ENCODE results near the gene NOX1. TPM values are rescaled to one million over a fixed set of nuclear protein-coding genes. Genes with fewer than 3 reads are reported as not detected.

Gene NOX1
- total RNA-seq, 1 donor from 2014 or later = not detected

- no peak overlapping the region for H3K27ac Mint-ChIP-seq (ENCODE audit: unreplicated experiment)
- H3K9me3 Mint-ChIP-seq (ENCODE audit: unreplicated experiment) = no peaks in the 10 kb centered on the region
- H3K36me3 Mint-ChIP-seq (ENCODE audit: unreplicated experiment) = no peaks in the 10 kb centered on the region
- no peaks in the 10 kb centered on the region for H3K4me1 Mint-ChIP-seq (ENCODE audit: low read depth, unreplicated experiment)
- no peak overlapping the region for H3K4me3 Mint-ChIP-seq (ENCODE audit: unreplicated experiment)
- no peak for TF ChIP-seq CTCF (IDR thresholded peaks at IDR 0.05; ENCODE audit: partially characterized antibody, unreplicated experiment)
- H3K27me3 Mint-ChIP-seq (ENCODE audit: unreplicated experiment) = no peaks in the 10 kb centered on the region
- DNase-seq = no peak
These were observed 2.3 kb downstream of the NOX1 start for GRCh38 chrX:100871594-100872560.

GRCh38 chrX:100870527-100870926 lies 3.6 kb downstream of the NOX1 start:
- H3K36me3 Mint-ChIP-seq (ENCODE audit: unreplicated experiment) = no peaks in the 10 kb centered on the region
- no peaks in the 10 kb centered on the region for H3K9me3 Mint-ChIP-seq (ENCODE audit: unreplicated experiment)
- H3K27ac Mint-ChIP-seq (ENCODE audit: unreplicated experiment) = no peak overlapping the region
- no peaks in the 10 kb centered on the region for H3K4me1 Mint-ChIP-seq (ENCODE audit: low read depth, unreplicated experiment)
- TF ChIP-seq CTCF (IDR thresholded peaks at IDR 0.05; ENCODE audit: partially characterized antibody, unreplicated experiment) = no peak
- no peaks in the 10 kb centered on the region for H3K27me3 Mint-ChIP-seq (ENCODE audit: unreplicated experiment)
- no peak overlapping the region for H3K4me3 Mint-ChIP-seq (ENCODE audit: unreplicated experiment)
- DNase-seq = no peak

GRCh38 chrX:100868273-100868672 lies 5.9 kb downstream of the NOX1 start:
- H3K4me1 Mint-ChIP-seq (ENCODE audit: low read depth, unreplicated experiment) = no peaks in the 10 kb centered on the region
- H3K27me3 Mint-ChIP-seq (ENCODE audit: unreplicated experiment) = no peaks in the 10 kb centered on the region
- no peaks in the 10 kb centered on the region for H3K9me3 Mint-ChIP-seq (ENCODE audit: unreplicated experiment)
- no peak for TF ChIP-seq CTCF (IDR thresholded peaks at IDR 0.05; ENCODE audit: partially characterized antibody, unreplicated experiment)
- H3K27ac Mint-ChIP-seq (ENCODE audit: unreplicated experiment) = no peak overlapping the region
- no peak overlapping the region for H3K4me3 Mint-ChIP-seq (ENCODE audit: unreplicated experiment)
- H3K36me3 Mint-ChIP-seq (ENCODE audit: unreplicated experiment) = no peaks in the 10 kb centered on the region
- DNase-seq = no peak

GRCh38 chrX:100864657-100865391 lies 9.3 kb downstream of the NOX1 start:
- H3K27ac Mint-ChIP-seq (ENCODE audit: unreplicated experiment) = no peak overlapping the region
- no peak overlapping the region for H3K4me3 Mint-ChIP-seq (ENCODE audit: unreplicated experiment)
- H3K9me3 Mint-ChIP-seq (ENCODE audit: unreplicated experiment) = no peaks in the 10 kb centered on the region

More at GRCh38 chrX:100864657-100865391, 9.3 kb downstream of the NOX1 start:
- DNase-seq = no peak
- TF ChIP-seq CTCF (IDR thresholded peaks at IDR 0.05; ENCODE audit: partially characterized antibody, unreplicated experiment) = no peak
- no peaks in the 10 kb centered on the region for H3K4me1 Mint-ChIP-seq (ENCODE audit: low read depth, unreplicated experiment)
- no peaks in the 10 kb centered on the region for H3K27me3 Mint-ChIP-seq (ENCODE audit: unreplicated experiment)
- H3K36me3 Mint-ChIP-seq (ENCODE audit: unreplicated experiment) = no peaks in the 10 kb centered on the region

All from glutamatergic neuron (in vitro differentiated cells).